Mesenteric fat pad (tissue), 1 donor: Measurements from ENCODE around the gene FLT1. TPM values are rescaled to one million over a fixed set of nuclear protein-coding genes. Genes with fewer than 3 reads are reported as not detected.

Experiments
- DNase-seq: peaks from one replicate; pipeline ENCODE4 v3.0.0-alpha.2; 2020; ENCODE audit warnings: low spot score
- total RNA-seq: library from RNA; stranded (reverse); fragmentation: NEBNext Ultra II Directional; extraction: Animal tissue kit (Norgen Biotek cat#: 25700); gene quantifications from one replicate; pipeline ENCODE4 v1.2.1, GENCODE V29; 2021
- donor health status: DM: yes; HTN: yes; CAD: no.

Gene FLT1
- total RNA-seq, 1 donor from 2014 or later = 65.9 TPM

DNA sequence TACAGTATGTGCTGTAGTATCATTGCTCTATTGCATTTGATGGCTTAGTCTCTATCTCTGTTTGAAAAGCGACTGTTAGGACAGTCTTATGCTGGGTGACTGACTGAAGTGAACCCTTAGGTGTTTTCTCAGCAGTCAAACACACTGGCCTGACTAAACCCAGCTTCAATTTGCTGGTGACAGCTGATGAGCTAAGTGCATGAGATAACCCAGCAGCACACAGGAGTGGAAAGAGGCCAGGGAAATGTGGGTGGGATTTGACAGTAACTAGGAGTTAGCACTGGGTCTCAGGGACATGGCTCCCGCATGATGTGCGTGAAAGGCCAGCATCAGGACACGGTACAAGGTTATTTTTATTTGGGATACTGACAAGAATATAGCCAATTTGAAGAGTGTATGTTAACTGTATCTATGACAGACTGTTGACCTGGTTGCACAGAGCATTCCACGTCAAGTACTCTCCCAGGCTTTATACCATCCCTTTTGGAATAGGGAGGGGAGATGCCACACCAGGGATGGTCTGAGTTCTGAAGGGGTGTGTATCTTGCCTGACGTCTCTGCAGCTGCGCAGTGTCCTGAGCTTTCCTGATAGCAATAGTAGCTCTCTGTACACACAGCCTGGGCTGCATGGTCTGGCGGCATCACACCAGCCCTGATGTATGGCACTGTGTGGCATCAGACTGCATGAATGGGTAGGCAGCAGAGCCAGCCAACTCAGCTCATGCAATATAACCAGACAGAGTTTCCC, 144.8 kb downstream of the FLT1 start:
- no peak for DNase-seq

DNA sequence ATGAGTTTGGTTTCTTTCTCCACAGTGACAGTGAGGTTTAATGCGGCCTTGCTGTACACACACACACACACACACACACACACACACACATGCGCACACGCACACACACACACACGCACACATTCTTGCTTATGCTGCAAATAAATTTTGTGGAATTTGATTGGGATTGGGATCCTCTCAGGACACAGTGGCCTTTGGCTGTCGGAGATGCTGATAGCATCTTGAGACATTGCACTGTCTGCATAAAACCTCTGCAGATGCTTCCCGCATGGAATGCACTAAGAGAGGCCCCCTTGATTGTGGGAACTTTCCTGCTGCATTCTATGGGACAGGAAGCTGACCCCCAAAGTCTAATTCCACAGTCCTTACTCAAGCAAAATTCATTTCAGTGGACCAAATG, 145.6 kb downstream of the FLT1 start:
- no peak for DNase-seq

- DNase-seq = no peak
Measured at GRCh38 chr13:28347456-28348371, 147.2 kb downstream of the FLT1 start.

DNA sequence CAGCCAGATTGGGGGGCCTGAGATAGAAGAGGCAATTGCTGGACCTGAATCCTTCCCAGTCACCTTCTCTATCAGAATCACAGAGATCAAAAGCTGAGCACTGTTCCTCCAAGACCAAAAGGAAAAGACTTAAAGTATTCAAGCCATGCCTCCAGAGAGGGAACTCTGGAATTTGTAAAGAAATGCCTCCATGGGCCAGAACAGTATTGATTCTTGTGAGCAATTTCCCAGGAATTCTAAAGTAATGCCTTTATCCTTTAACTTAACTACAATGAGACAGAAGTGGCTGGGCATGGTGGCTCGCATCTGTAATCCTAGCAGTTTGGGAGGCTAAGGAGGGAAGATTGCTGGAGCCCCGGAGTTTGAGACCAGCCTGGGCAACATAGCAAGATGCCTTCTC, 148.8 kb downstream of the FLT1 start:
- no peak for DNase-seq

- no peak for DNase-seq
Measured at GRCh38 chr13:28344163-28344562, 150.8 kb downstream of the FLT1 start.

DNA sequence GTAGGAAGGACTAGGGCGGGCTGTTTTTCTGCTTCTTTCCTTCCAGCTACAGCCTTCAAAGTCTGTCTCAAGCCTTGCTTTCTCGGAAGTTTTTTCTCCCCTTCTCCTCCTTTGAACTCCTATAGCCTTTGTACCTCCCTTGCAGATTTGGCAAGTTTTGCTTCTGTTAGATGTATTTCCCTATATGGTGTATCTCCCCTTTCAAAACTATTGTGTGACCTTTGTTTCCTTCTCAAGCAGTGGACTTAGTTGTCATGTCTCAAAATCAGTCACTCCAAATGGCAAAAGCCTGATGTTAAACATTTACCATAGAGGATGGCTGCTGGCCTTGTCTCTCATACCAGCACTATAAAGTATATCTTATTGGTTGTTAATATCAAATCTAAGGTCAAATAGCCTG, 152.7 kb downstream of the FLT1 start:
- DNase-seq = no peak

DNA sequence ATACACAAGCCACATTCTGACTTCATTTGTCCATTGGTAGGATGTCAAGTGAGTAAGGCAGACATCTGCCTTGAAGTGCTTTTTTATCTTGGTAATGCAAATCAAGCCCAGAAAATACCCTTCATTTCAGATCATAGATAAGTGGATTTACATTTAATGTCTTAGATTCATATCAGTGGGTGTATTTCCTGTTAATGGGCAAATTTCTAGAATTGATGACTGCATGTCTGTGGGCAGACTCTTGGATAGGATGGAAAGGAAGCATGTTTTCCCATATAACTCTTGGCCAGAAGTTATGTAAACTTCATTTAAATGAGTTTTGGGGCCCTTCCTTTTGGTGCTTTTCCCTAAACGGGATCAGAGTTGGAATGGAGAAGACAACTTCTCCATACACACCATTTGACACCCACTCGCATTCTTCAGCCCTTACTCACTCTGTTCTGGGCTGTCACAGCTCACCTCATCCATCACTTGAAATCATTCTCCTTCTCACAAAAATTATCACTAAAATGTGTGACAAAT, 154.6 kb downstream of the FLT1 start:
- DNase-seq = no peak

GRCh38 chr13:28339419-28339818, 155.5 kb downstream of the FLT1 start:
- DNase-seq = no peak

DNA sequence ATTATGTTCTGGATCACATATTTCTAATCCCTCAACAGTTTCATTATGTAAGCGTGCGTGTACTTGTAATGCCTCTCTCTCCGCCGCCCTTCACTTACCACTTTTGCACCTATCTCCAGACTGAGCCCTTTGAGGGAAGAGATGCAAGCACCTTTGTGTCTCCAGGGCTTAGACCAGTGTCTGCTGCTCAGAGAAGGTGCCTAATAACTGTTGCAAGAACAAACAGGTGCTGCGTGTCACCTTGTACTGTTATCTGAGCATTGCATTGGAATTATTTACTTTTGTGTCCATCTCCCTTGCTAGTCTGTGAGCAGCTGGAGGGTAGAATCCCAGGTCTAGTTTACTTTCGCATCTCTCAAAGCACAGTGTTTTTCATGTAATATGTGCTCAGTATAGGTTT, 156.2 kb downstream of the FLT1 start:
- DNase-seq = no peak

DNA sequence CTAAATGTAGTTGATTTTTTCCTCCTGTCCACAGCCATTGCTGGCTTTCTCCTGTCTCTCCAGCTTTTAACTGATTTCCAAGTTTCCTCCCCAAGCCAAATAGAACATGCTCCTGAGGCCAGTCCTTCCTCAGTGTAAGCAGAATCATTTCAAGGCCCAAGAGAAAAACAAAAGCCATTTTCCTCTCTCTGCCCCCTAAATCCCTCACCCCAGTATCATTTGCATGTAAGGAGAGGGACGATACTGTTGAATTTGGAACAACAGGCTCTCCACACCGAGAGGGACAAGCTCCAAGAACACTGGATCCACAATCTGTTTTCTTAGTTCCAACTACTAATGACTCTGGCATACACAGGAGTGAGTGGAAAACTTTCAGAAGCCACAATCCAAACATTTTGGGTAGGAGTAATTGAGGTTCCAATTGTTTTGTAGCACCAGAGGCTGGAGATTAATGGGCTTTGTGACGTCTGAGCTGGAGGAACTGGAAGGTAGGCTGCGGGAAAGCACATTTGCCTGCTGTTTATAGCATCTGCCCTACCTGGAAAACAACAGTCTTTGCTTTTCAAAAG, 156.8 kb downstream of the FLT1 start:
- no peak for DNase-seq

DNA sequence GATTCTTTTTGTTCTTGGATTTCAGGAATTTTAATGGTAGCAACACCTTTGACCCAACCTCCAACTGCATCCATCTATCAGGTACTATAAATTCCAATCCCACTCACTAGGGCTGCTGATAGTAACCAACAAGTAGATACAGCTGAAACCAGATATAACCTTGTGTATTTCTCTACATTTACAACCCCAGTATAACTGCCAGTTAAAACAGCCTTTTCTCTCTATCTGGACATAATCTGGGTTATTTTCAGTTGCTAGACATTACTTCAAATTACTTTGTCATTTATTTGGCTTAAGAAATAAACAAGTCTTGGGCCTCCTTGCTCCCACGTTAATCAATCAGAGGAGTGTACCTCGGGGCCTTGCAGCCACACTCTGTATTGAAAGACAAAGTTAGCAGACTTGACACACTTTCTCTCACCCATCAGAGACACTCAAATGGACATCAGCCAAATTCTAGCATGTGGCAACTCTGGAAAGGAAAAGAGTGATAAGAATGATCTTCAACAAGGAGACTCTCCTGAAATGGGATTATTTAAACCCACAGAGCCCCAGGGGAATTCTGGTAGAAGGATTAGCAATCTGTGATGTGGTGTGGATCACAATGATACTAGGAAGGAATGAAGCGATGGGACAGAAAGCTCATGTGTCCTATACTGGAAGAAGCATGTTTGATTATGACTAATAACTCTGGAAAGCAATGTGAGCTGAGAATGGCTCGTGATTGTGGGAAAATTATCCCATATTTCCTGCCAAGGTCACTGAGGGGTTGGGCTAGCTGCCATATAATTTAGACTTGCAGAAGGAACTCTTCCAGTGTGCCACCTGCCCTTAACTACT, 157.5 kb downstream of the FLT1 start:
- DNase-seq = no peak

GRCh38 chr13:28336193-28336657, 158.7 kb downstream of the FLT1 start:
- DNase-seq = no peak

- no peak for DNase-seq
Measured at GRCh38 chr13:28333204-28333881, 161.6 kb downstream of the FLT1 start.

DNA sequence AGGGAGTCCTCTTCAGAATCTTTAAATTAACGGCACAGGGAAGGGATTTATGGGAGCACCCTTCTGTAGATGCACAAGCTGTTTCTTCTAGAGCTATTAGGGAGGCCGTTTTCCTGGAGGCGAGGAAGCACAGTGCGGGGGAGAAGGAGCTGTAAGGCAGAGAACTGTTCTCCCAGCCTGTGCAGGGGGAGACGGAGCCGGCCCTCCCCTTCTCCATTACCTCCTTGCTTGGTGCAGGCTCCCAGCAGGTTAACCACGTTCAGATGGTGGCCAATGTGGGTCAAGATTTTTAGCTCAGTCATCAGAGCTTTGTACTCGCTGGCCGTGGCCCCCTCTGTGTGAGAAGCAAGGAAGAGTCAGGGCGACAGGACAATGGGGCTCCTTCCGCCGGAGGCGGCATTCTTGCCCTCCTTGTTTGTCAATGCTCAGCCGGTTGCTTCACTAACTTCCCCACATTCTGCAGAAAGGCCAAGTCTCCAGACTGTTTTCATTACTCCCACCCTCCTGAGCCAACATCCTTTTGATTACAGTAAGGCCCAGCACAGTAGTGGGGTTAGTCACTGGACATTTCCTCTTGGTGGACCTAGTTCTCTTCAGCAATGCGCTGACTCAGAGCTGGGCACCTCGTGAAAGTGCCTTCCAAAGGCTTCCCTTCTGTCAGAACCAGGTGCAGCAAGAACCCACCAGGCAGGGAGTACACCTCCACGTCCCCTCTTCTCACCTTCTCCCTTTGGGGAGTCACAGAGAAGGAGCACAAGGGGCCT, 165.4 kb downstream of the FLT1 start:
- DNase-seq = no peak

DNA sequence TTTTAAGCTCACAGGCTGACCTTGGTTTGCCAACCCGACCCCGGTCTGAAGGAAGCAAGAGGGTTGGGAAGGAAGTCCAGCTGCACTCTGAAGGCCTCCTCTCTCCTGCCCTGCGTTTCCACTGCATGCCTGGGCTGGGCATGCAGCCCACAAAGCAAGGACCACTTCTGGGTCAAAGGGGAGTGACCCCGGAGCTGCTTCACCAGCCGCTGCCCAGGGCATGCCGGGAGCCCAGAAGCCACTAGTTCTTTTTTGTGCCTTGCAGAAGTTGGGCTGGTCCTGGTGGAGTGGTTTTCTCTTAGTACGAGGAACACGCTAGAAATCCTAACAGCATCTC, 166.7 kb downstream of the FLT1 start:
- no peak for DNase-seq

GRCh38 chr13:28327373-28328270, 167.3 kb downstream of the FLT1 start:
- DNase-seq = no peak

DNA sequence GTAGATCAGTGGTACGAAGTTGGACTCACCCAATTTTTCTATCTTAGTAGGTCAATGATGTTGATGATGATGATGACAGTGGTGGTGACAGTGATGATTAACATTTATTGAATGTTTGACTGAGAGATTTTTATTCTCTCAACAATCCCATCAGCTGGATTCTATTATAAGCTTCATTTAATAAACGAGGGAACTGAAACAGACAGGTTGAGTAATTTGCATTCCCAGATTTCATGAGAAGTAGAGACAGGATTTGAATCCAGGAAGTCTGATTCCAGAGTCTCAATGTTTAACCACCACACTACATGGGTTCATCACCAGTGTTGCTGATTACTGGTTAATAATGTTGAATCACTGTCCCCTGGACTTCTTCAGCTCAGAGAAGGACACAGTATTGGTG, 168.9 kb downstream of the FLT1 start:
- DNase-seq = no peak

DNA sequence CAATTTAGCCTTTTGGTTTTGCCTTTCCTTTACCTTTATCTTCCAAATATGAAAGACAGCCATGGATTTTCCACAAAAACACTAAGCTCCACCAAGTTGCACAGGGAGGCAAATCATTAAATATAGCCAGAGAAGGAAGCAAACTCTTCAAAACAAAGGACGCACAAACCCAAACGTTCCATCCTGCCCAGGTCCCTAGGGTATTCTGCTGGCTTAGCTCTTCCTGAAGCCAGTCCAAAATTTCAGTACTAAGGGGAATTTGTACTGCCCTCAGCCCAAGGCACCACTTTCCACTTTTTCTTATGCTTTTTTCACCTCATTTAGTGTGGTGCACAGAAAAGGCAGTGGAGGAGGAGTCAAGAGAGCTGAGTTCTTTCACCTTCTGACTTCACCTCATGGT, 169.9 kb downstream of the FLT1 start:
- DNase-seq = no peak
